ENCODE measurements around the gene PLA2G4D.
A peak's percentile ranks its signal among the peaks of the same experiment; 100 is the strongest.

Gene PLA2G4D

GRCh38 chr15:42131006-42131405 is 36.6 kb upstream of the PLA2G4D start:
- TF ChIP-seq POLR2A (IDR thresholded peaks at IDR 0.05; ENCODE audit: extremely low read depth, insufficient read length) (no peak), MYC (IDR thresholded peaks at IDR 0.05; ENCODE audit: low read depth, low read length) (no peak), CTCF (IDR thresholded peaks at IDR 0.05; ENCODE audit: low read depth, low read length) (no peak), MAX (IDR thresholded peaks at IDR 0.05; ENCODE audit: low read depth, low read length) (no peak)
- no peak for DNase-seq (ENCODE audit: low read depth)
- H3K4me3 ChIP-seq (ENCODE audit: low read depth, low read length) = no peak overlapping the region

- H3K4me3 ChIP-seq (ENCODE audit: low read depth, low read length) = no peak overlapping the region
- TF ChIP-seq CTCF (IDR thresholded peaks at IDR 0.05; ENCODE audit: low read depth, low read length) = no peak
- TF ChIP-seq POLR2A (IDR thresholded peaks at IDR 0.05; ENCODE audit: extremely low read depth, insufficient read length) = no peak
- TF ChIP-seq MAX (IDR thresholded peaks at IDR 0.05; ENCODE audit: low read depth, low read length) = no peak
- TF ChIP-seq MYC (IDR thresholded peaks at IDR 0.05; ENCODE audit: low read depth, low read length) = no peak
- DNase-seq (ENCODE audit: low read depth) = no peak
Measured at GRCh38 chr15:42130246-42130986, 36.1 kb upstream of the PLA2G4D start.

GRCh38 chr15:42129364-42129763 is 35.0 kb upstream of the PLA2G4D start:
- no peak for DNase-seq (ENCODE audit: low read depth)
- TF ChIP-seq MYC (IDR thresholded peaks at IDR 0.05; ENCODE audit: low read depth, low read length) = no peak
- no peak overlapping the region for H3K4me3 ChIP-seq (ENCODE audit: low read depth, low read length)

- H3K4me3 ChIP-seq (ENCODE audit: low read depth, low read length) = no peak overlapping the region
- TF ChIP-seq MAX (IDR thresholded peaks at IDR 0.05; ENCODE audit: low read depth, low read length) (no peak), POLR2A (IDR thresholded peaks at IDR 0.05; ENCODE audit: extremely low read depth, insufficient read length) (no peak), CTCF (IDR thresholded peaks at IDR 0.05; ENCODE audit: low read depth, low read length) (no peak), MYC (IDR thresholded peaks at IDR 0.05; ENCODE audit: low read depth, low read length) (no peak)
- DNase-seq (ENCODE audit: low read depth) = no peak
Measured at GRCh38 chr15:42128476-42128875, 34.1 kb upstream of the PLA2G4D start.

- H3K4me3 ChIP-seq (ENCODE audit: low read depth, low read length) = no peak overlapping the region
- no peak for DNase-seq (ENCODE audit: low read depth)
- no peak for TF ChIP-seq POLR2A (IDR thresholded peaks at IDR 0.05; ENCODE audit: extremely low read depth, insufficient read length)
- no peak for TF ChIP-seq MAX (IDR thresholded peaks at IDR 0.05; ENCODE audit: low read depth, low read length)
- no peak for TF ChIP-seq MYC (IDR thresholded peaks at IDR 0.05; ENCODE audit: low read depth, low read length)
- TF ChIP-seq CTCF (IDR thresholded peaks at IDR 0.05; ENCODE audit: low read depth, low read length) = no peak
Measured at GRCh38 chr15:42123546-42123945, 29.2 kb upstream of the PLA2G4D start.

GRCh38 chr15:42121682-42122081 is 27.3 kb upstream of the PLA2G4D start:
- peak; percentile 66 for DNase-seq (ENCODE audit: low read depth)
- H3K4me3 ChIP-seq (ENCODE audit: low read depth, low read length) = no peak overlapping the region
- TF ChIP-seq MYC (IDR thresholded peaks at IDR 0.05; ENCODE audit: low read depth, low read length) (no peak), POLR2A (IDR thresholded peaks at IDR 0.05; ENCODE audit: extremely low read depth, insufficient read length) (no peak), CTCF (IDR thresholded peaks at IDR 0.05; ENCODE audit: low read depth, low read length) (no peak), MAX (IDR thresholded peaks at IDR 0.05; ENCODE audit: low read depth, low read length) (no peak)
